ENCODE results near the gene NPM3. TPM values are rescaled to one million over a fixed set of nuclear protein-coding genes. Genes with fewer than 3 reads are reported as not detected.

NPM3 gene
- total RNA-seq, 2 donors from 2014 or later = 43.7 to 47.4 TPM

- H3K9me3 ChIP-seq = no peaks in the 10 kb centered on the region
- H3K27ac ChIP-seq = no peak overlapping the region
- DNase-seq (ENCODE audit: low spot score) = no peak
- no peaks in the 10 kb centered on the region for H3K27me3 ChIP-seq (replicated peaks; ENCODE audit: insufficient read depth)
- TF ChIP-seq POLR2AphosphoS5 (IDR thresholded peaks at IDR 0.05) = no peak
- TF ChIP-seq, protein P1, sequence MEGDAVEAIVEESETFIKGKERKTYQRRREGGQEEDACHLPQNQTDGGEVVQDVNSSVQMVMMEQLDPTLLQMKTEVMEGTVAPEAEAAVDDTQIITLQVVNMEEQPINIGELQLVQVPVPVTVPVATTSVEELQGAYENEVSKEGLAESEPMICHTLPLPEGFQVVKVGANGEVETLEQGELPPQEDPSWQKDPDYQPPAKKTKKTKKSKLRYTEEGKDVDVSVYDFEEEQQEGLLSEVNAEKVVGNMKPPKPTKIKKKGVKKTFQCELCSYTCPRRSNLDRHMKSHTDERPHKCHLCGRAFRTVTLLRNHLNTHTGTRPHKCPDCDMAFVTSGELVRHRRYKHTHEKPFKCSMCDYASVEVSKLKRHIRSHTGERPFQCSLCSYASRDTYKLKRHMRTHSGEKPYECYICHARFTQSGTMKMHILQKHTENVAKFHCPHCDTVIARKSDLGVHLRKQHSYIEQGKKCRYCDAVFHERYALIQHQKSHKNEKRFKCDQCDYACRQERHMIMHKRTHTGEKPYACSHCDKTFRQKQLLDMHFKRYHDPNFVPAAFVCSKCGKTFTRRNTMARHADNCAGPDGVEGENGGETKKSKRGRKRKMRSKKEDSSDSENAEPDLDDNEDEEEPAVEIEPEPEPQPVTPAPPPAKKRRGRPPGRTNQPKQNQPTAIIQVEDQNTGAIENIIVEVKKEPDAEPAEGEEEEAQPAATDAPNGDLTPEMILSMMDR (IDR thresholded peaks at IDR 0.05) = no peak
- no peak for TF ChIP-seq POLR2A (IDR thresholded peaks at IDR 0.05)
- no peak overlapping the region for H3K4me3 ChIP-seq
- intact Hi-C loops (cut with DNase I) = no loop called here
- WGBS = 70% methylated on average over 12 of the region's 12 CpGs
- no peaks in the 10 kb centered on the region for H3K36me3 ChIP-seq
- no peaks in the 10 kb centered on the region for H3K4me1 ChIP-seq (replicated peaks)
Measured at GRCh38 chr10:101759309-101760247, 23.7 kb downstream of the NPM3 start.

DNA sequence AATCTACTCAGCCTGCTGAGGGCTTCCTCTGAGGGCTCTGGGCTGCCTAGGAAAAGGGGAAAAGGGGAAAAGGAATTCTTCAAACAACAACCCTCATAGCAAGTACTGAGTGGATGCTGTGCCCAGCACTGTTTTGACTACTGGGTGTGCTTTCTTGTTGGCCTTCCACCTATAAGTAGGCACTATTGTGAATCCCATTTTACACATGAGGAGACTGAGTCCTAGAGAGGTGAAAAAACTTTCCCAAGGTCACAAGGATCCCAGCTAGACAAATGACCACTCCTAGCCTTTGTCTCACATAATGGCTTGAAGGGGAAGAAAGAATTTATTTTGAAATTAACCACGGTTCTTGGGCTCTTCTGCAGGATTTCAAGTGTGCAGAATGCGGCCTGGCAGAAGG lies 24.4 kb downstream of the NPM3 start:
- Histone ChIP-seq H3K27ac (no peak overlapping the region), H3K4me1 (replicated peaks) (no peaks in the 10 kb centered on the region), H3K27me3 (replicated peaks; ENCODE audit: insufficient read depth) (no peaks in the 10 kb centered on the region), H3K4me3 (no peak overlapping the region), H3K36me3 (no peaks in the 10 kb centered on the region), H3K9me3 (no peaks in the 10 kb centered on the region)
- TF ChIP-seq POLR2A (IDR thresholded peaks at IDR 0.05) = no peak
- TF ChIP-seq, protein P1 (IDR thresholded peaks at IDR 0.05) = no peak
- TF ChIP-seq POLR2AphosphoS5 (IDR thresholded peaks at IDR 0.05) = no peak
- whole genome bisulfite sequencing = 76% methylated on average over 2 of the region's 2 CpGs
- intact Hi-C loops (cut with DNase I) = no loop called here
- DNase-seq (ENCODE audit: low spot score) = no peak

GRCh38 chr10:101752241-101752640 lies 31.0 kb downstream of the NPM3 start:
- Histone ChIP-seq H3K4me1 (replicated peaks) (no peaks in the 10 kb centered on the region), H3K27me3 (replicated peaks; ENCODE audit: insufficient read depth) (no peaks in the 10 kb centered on the region), H3K9me3 (no peaks in the 10 kb centered on the region), H3K4me3 (no peak overlapping the region), H3K27ac (no peak overlapping the region), H3K36me3 (no peaks in the 10 kb centered on the region)
- TF ChIP-seq, protein P1 (IDR thresholded peaks at IDR 0.05) = no peak
- no peak for TF ChIP-seq POLR2AphosphoS5 (IDR thresholded peaks at IDR 0.05)
- TF ChIP-seq POLR2A (IDR thresholded peaks at IDR 0.05) = no peak
- WGBS = 78% methylated on average over 3 of the region's 3 CpGs
- intact Hi-C loops (cut with DNase I) = no loop called here
- DNase-seq (ENCODE audit: low spot score) = no peak

DNA sequence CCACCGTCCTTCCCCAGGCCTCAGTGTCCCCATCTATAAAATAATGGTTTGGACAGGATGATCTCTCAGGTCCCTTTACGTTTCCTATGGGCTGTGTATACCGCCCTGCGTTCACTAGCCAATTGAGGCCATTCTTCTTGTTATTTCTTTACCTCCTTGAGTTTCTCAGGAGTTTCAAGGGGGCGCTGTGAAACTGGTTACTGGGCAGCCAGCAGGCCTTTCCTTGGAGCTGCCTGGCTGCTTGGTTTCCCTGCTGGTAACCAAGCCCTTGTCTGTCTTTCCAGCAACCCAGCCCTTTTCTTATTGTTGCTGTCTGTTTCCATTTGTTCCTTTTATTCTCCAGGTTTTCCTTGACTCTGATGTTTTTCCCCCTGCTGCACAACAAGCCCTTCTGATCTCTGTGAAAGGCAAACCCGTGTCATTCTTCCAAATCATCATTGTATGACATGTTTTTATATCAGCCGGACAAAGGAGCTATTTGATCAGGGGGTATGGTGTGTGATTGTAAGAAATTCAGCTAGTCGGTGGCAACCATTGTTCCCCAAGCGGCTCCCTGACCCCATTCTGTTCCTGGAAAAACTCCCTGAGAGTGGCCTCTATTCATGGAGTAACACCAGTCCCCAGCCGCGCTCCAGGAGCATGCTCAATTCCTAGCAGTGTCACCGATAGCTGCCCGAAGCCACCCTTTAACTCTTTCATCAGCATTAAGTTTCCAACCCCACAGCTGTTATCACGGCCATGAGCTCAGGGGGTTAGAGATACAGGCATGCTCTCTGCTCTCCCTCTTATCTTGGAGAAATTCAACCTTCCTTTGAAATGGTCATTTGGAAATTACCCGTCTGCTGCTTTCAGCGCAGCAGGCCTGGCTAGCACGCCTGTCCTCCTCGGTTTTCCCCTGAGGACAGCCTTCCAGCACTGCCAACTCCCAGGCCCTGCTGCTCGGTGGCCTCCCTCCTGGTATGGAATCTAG lies 33.9 kb downstream of the NPM3 start:
- H3K4me1 ChIP-seq (replicated peaks) = no peaks in the 10 kb centered on the region
- TF ChIP-seq POLR2AphosphoS5 (IDR thresholded peaks at IDR 0.05) = no peak
- TF ChIP-seq, protein P1 (IDR thresholded peaks at IDR 0.05) = no peak
- no peak overlapping the region for H3K4me3 ChIP-seq
- H3K9me3 ChIP-seq = no peaks in the 10 kb centered on the region
- intact Hi-C loops (cut with DNase I) = no loop called here
- no peaks in the 10 kb centered on the region for H3K36me3 ChIP-seq
- H3K27me3 ChIP-seq (replicated peaks; ENCODE audit: insufficient read depth) = no peaks in the 10 kb centered on the region
- no peak overlapping the region for H3K27ac ChIP-seq
- 71% methylated on average over 19 of the region's 19 CpGs for WGBS
- no peak for DNase-seq (ENCODE audit: low spot score)
